ENCODE measurements around the gene SMPD3. TPM values are rescaled to one million over a fixed set of nuclear protein-coding genes. Genes with fewer than 3 reads are reported as not detected.

SMPD3 gene
- total and polyA plus RNA-seq, 2 of the 4 experiments (the other 2 are of a cell fraction): not detected

GRCh38 chr16:68447653-68448359, 502 bp downstream of the SMPD3 start:
- BruUV-seq (replicated peaks): no TSS peak
- in situ Hi-C loops (cut with MboI; ENCODE audit: low sequenced_read_pairs): no loop called here
- CTCF ChIA-PET: interaction anchor here (1.0 kb wide), 1 partner anchor 58 kb away, joined by 4 read pairs; no protein-coding TSS in a partner anchor

More at GRCh38 chr16:68447653-68448359, 502 bp downstream of the SMPD3 start:
- H3K23ac ChIP-seq (ENCODE audit: low read depth, low read length): no peak overlapping the region
- H3K27ac ChIP-seq (ENCODE audit: insufficient read depth, low read length): no peak overlapping the region
- ATAC-seq (ENCODE audit: low read depth) (no peak; the same call in 1 of the 2 replicates), DNase-seq (no peak)
- POLR2A ChIA-PET (ENCODE audit: unreplicated experiment): no interaction called here
- H3K18ac ChIP-seq (ENCODE audit: low read depth, low read length): no peak overlapping the region
- H2BK20ac ChIP-seq (ENCODE audit: low read depth, low read length): no peak overlapping the region
- peak overlapping the region; percentile 22; the same call in 1 of the 2 replicates for H3K4me3 ChIP-seq (ENCODE audit: insufficient read depth, low read depth, low read length)
- peak overlapping the region; percentile 95 for H2AFZ ChIP-seq (replicated peaks; ENCODE audit: low read length, poor library complexity)
- no peaks in the 10 kb centered on the region for H4K20me1 ChIP-seq (ENCODE audit: insufficient read depth, low read length)
- no peak overlapping the region for H2BK5ac ChIP-seq (ENCODE audit: low read depth, low read length, poor library complexity, severe bottlenecking)
- H3K4me2 ChIP-seq (ENCODE audit: low read depth, low read length): peak overlapping the region; percentile 69
- H2BK15ac ChIP-seq (ENCODE audit: low read depth, low read length): no peak overlapping the region
- H4K5ac ChIP-seq (ENCODE audit: low read depth, low read length): no peak overlapping the region
- intact Hi-C loops (cut with micrococcal nuclease) (no loop called here), dilution Hi-C loops (cut with HindIII; ENCODE audit: low sequenced_read_pairs, unreplicated experiment) (no loop called here)
- peak overlapping the region; percentile 68 for H2AK9ac ChIP-seq (replicated peaks; ENCODE audit: low read depth, low read length, poor library complexity)
- peaks cover 2% of the 10 kb centered on the region; the same call in 1 of the 2 replicates for H3K9me1 ChIP-seq (ENCODE audit: insufficient read depth, low read length)
- no peaks in the 10 kb centered on the region for H3K9me3 ChIP-seq (ENCODE audit: control insufficient read depth, insufficient read depth, low read length)
- no peak overlapping the region for H3K4ac ChIP-seq (ENCODE audit: low read depth, low read length)
- 0% methylated on average over 10 of the region's 36 CpGs; no CpG with 5 or more reads in 1 of the 2 experiments for WGBS, 2 experiments (ENCODE audit: extremely low coverage in 2 of 2, insufficient read length in 1 of 2)
- no peaks in the 10 kb centered on the region for H3K36me3 ChIP-seq (ENCODE audit: control insufficient read depth, insufficient read depth, low read length)
- peaks cover 10% of the 10 kb centered on the region for H3K27me3 ChIP-seq (ENCODE audit: control insufficient read depth, insufficient read depth, low read length)
- H3K79me1 ChIP-seq (ENCODE audit: low read depth in 1 of 2, low read length in 2 of 2): no peaks in the 10 kb centered on the region
- H3K14ac ChIP-seq (replicated peaks; ENCODE audit: low read depth, low read length): no peak overlapping the region
- peaks cover 7% of the 10 kb centered on the region for H3K4me1 ChIP-seq (ENCODE audit: control insufficient read depth, insufficient read depth, low read length)
- no peak overlapping the region for H2BK120ac ChIP-seq (ENCODE audit: low read depth, low read length)
- H3K9ac ChIP-seq (ENCODE audit: low read depth, low read length): no peak overlapping the region
- no peak overlapping the region for H2AK5ac ChIP-seq (ENCODE audit: low read depth, low read length)
- no peak for TF ChIP-seq MAFK (IDR thresholded peaks at IDR 0.05; ENCODE audit: low read depth, low read length)
- TF ChIP-seq CHD1 (IDR thresholded peaks at IDR 0.05; ENCODE audit: low read depth, low read length): no peak
- TF ChIP-seq MXI1 (IDR thresholded peaks at IDR 0.05; ENCODE audit: borderline replicate concordance, low read depth, low read length): no peak
- TF ChIP-seq CTCF (conservative IDR thresholded peaks at IDR 0.05; ENCODE audit: low read depth, low read length): no peak
- TF ChIP-seq BHLHE40 (IDR thresholded peaks at IDR 0.05; ENCODE audit: low read depth, low read length): no peak
- TF ChIP-seq RAD21 (IDR thresholded peaks at IDR 0.05; ENCODE audit: low read length): no peak
- no peak for TF ChIP-seq FOS (IDR thresholded peaks at IDR 0.05; ENCODE audit: low read depth, low read length)
- no peak for TF ChIP-seq SMC3 (IDR thresholded peaks at IDR 0.05; ENCODE audit: low read depth, low read length)
- no peak for TF ChIP-seq NFE2L2 (IDR thresholded peaks at IDR 0.05; ENCODE audit: low read depth, low read length)
- no peak for TF ChIP-seq RFX5 (IDR thresholded peaks at IDR 0.05; ENCODE audit: low read depth, low read length)
- no peak for TF ChIP-seq CEBPB (IDR thresholded peaks at IDR 0.05; ENCODE audit: low read depth, low read length)
- TF ChIP-seq RCOR1 (IDR thresholded peaks at IDR 0.05; ENCODE audit: insufficient replicate concordance, low read length): no peak
- TF ChIP-seq POLR2A (IDR thresholded peaks at IDR 0.05; ENCODE audit: low read depth, low read length): no peak
- TF ChIP-seq MAZ (IDR thresholded peaks at IDR 0.05; ENCODE audit: borderline replicate concordance, low read depth, low read length): no peak
- TF ChIP-seq, protein P1, sequence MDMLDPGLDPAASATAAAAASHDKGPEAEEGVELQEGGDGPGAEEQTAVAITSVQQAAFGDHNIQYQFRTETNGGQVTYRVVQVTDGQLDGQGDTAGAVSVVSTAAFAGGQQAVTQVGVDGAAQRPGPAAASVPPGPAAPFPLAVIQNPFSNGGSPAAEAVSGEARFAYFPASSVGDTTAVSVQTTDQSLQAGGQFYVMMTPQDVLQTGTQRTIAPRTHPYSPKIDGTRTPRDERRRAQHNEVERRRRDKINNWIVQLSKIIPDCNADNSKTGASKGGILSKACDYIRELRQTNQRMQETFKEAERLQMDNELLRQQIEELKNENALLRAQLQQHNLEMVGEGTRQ (IDR thresholded peaks at IDR 0.05; ENCODE audit: low read depth, low read length): no peak
- TF ChIP-seq, protein P2, sequence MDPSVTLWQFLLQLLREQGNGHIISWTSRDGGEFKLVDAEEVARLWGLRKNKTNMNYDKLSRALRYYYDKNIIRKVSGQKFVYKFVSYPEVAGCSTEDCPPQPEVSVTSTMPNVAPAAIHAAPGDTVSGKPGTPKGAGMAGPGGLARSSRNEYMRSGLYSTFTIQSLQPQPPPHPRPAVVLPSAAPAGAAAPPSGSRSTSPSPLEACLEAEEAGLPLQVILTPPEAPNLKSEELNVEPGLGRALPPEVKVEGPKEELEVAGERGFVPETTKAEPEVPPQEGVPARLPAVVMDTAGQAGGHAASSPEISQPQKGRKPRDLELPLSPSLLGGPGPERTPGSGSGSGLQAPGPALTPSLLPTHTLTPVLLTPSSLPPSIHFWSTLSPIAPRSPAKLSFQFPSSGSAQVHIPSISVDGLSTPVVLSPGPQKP (IDR thresholded peaks at IDR 0.05; ENCODE audit: borderline replicate concordance, low read depth, low read length): no peak
- no peak overlapping the region for H4K91ac ChIP-seq (ENCODE audit: insufficient read depth, low read depth, low read length)
- H3K56ac ChIP-seq (ENCODE audit: extremely low read depth, insufficient read depth, low read length): no peak overlapping the region
- H4K8ac ChIP-seq (ENCODE audit: low read depth in 2 of 2, low read length in 2 of 2): no peak overlapping the region

Data from IMR-90 (cell line).